Measurements from ENCODE around the gene PCDHB7. TPM values are rescaled to one million over a fixed set of nuclear protein-coding genes. Genes with fewer than 3 reads are reported as not detected.
"Not testable (repeated sequence)": the region's sequence is repeated elsewhere in the genome, so short reads cannot be mapped to it uniquely, and the experiment has no call there.

PCDHB7 gene
- total RNA-seq, 1 experiment from 2014 or later = 0.17 TPM

GRCh38 chr5:141155540-141156374 lies 16.7 kb upstream of the PCDHB7 start:
- ChIA-PET POLR2A (interaction anchor here (1.0 kb wide), 1 partner anchor 90 kb away, joined by 3 read pairs; the partner anchor contains the start of gene PCDHB15), CTCF (interaction anchor here (0.6 to 3.1 kb wide), 53 partner anchors 9 to 562 kb away, joined by 3 to 45 read pairs (median 5); partner anchors contain the start of genes PCDHA8, PCDHAC1, PCDHB1 and PCDHB10)
- H3K4me1 Mint-ChIP-seq = 0 out of 2 replicates have a peak, but pooled peaks cover 5% of the 10 kb centered on the region
- TF ChIP-seq ZMAT4 (CRISPR knock-in tag; IDR thresholded peaks at IDR 0.05) (no peak), ETV6 (CRISPR knock-in tag; IDR thresholded peaks at IDR 0.05) (no peak)
- TF ChIP-seq, protein P1, sequence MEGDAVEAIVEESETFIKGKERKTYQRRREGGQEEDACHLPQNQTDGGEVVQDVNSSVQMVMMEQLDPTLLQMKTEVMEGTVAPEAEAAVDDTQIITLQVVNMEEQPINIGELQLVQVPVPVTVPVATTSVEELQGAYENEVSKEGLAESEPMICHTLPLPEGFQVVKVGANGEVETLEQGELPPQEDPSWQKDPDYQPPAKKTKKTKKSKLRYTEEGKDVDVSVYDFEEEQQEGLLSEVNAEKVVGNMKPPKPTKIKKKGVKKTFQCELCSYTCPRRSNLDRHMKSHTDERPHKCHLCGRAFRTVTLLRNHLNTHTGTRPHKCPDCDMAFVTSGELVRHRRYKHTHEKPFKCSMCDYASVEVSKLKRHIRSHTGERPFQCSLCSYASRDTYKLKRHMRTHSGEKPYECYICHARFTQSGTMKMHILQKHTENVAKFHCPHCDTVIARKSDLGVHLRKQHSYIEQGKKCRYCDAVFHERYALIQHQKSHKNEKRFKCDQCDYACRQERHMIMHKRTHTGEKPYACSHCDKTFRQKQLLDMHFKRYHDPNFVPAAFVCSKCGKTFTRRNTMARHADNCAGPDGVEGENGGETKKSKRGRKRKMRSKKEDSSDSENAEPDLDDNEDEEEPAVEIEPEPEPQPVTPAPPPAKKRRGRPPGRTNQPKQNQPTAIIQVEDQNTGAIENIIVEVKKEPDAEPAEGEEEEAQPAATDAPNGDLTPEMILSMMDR (IDR thresholded peaks at IDR 0.05) = peak; percentile 55
- no peak overlapping the region for H3K27ac Mint-ChIP-seq
- ATAC-seq = peak; percentile 84
- H3K4me3 Mint-ChIP-seq = peak overlapping the region; percentile 49
- H3K36me3 Mint-ChIP-seq = peaks cover 17% of the 10 kb centered on the region
- H3K9me3 Mint-ChIP-seq = peaks cover 23% of the 10 kb centered on the region
- no peaks in the 10 kb centered on the region for H3K27me3 Mint-ChIP-seq (ENCODE audit: low read depth)
- DNase-seq (ENCODE audit: low spot score) = peak; percentile 61

GRCh38 chr5:141157356-141157755 lies 15.1 kb upstream of the PCDHB7 start:
- H3K27me3 Mint-ChIP-seq (ENCODE audit: low read depth); H3K4me3 Mint-ChIP-seq; H3K36me3 Mint-ChIP-seq; POLR2A ChIA-PET; DNase-seq (ENCODE audit: low spot score); H3K27ac Mint-ChIP-seq; ATAC-seq; H3K4me1 Mint-ChIP-seq; CTCF ChIA-PET: not testable (repeated sequence)
- H3K9me3 Mint-ChIP-seq = peaks cover 15% of the 10 kb centered on the region

GRCh38 chr5:141157901-141158300 lies 14.5 kb upstream of the PCDHB7 start:
- H3K36me3 Mint-ChIP-seq; POLR2A ChIA-PET; DNase-seq (ENCODE audit: low spot score); ATAC-seq; H3K4me1 Mint-ChIP-seq; H3K4me3 Mint-ChIP-seq; H3K27me3 Mint-ChIP-seq (ENCODE audit: low read depth); H3K27ac Mint-ChIP-seq: not testable (repeated sequence)
- peaks cover 17% of the 10 kb centered on the region for H3K9me3 Mint-ChIP-seq
- CTCF ChIA-PET = interaction anchor here (1.3 kb wide), 1 partner anchor 23 kb away, joined by 7 read pairs; the partner anchor contains the start of gene PCDHB5

- Mint-ChIP-seq H3K9me3 (peaks cover 17% of the 10 kb centered on the region), H3K36me3 (peaks cover 14% of the 10 kb centered on the region; the same call in 1 of the 2 replicates)
- ATAC-seq; H3K4me3 Mint-ChIP-seq; CTCF ChIA-PET; DNase-seq (ENCODE audit: low spot score); H3K27me3 Mint-ChIP-seq (ENCODE audit: low read depth); H3K27ac Mint-ChIP-seq; H3K4me1 Mint-ChIP-seq: not testable (repeated sequence)
- POLR2A ChIA-PET = interaction anchor here (0.6 kb wide), 1 partner anchor 67 kb away, joined by 3 read pairs; no protein-coding TSS in a partner anchor
Measured at GRCh38 chr5:141174291-141175104, 2.1 kb downstream of the PCDHB7 start.

- TF ChIP-seq FOXJ3 (CRISPR knock-in tag; IDR thresholded peaks at IDR 0.05; ENCODE audit: borderline replicate concordance) (no peak), NR3C1 (CRISPR knock-in tag; conservative IDR thresholded peaks at IDR 0.05; ENCODE audit: low read depth) (no peak), E2F5 (CRISPR knock-in tag; IDR thresholded peaks at IDR 0.05) (no peak), CREB1 (CRISPR knock-in tag; IDR thresholded peaks at IDR 0.05) (no peak), GABPB1 (CRISPR knock-in tag; IDR thresholded peaks at IDR 0.05) (no peak)
- TF ChIP-seq, protein P2, sequence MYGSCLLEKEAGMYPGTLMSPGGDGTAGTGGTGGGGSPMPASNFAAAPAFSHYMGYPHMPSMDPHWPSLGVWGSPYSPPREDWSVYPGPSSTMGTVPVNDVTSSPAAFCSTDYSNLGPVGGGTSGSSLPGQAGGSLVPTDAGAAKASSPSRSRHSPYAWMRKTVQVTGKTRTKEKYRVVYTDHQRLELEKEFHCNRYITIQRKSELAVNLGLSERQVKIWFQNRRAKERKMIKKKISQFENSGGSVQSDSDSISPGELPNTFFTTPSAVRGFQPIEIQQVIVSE (CRISPR knock-in tag; IDR thresholded peaks at IDR 0.05; ENCODE audit: borderline replicate concordance) = no peak
- CTCF ChIA-PET = no interaction called here
- H3K4me1 Mint-ChIP-seq = no peaks in the 10 kb centered on the region
- peaks cover 16% of the 10 kb centered on the region; the same call in 1 of the 2 replicates for H3K36me3 Mint-ChIP-seq
- H3K4me3 Mint-ChIP-seq = no peak overlapping the region
- ATAC-seq = no peak
- POLR2A ChIA-PET = no interaction called here
- no peak overlapping the region for H3K27ac Mint-ChIP-seq
- no peaks in the 10 kb centered on the region for H3K27me3 Mint-ChIP-seq (ENCODE audit: low read depth)
- no peak for DNase-seq (ENCODE audit: low spot score)
- peaks cover 17% of the 10 kb centered on the region for H3K9me3 Mint-ChIP-seq
Measured at GRCh38 chr5:141175933-141176332, 3.5 kb downstream of the PCDHB7 start.
